ENCODE data around the gene MPP3. TPM values are rescaled to one million over a fixed set of nuclear protein-coding genes. Genes with fewer than 3 reads are reported as not detected.

Gene MPP3
- total RNA-seq, 1 donor from 2014 or later, result 4.1 TPM

DNA sequence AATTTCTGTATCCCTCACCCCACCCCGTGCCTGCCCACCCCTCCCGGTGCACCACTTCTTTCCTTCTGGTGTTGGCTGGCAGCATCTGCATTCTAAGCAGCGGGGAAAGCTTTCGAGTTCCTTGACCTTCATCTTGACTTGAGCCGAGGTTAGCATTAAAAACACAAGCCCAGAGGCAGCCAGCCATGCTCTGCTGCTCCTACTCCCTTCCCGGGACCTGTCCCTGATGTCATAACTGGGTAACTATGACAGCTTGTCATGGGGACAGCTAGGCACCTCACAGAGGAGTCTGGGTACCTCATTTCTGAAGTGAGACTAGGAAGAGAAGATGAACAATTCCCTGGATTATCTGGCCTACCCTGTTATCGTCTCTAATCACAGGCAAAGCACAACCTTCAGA is 52.8 kb downstream of the MPP3 start, which contains the start of gene CFAP97D1:
TSS of gene CFAP97D1 (plus strand) at position 301 of the 400 bp plus-strand sequence. CDS start at position 329, 28 bp downstream.
- Histone ChIP-seq H3K36me3 (ENCODE audit: control insufficient read depth, insufficient read depth, low read length) (no peaks in the 10 kb centered on the region), H3K4me3 (ENCODE audit: low read depth, low read length) (peak within 1 kb of the TSS; percentile 96), H3K27me3 (ENCODE audit: control insufficient read depth, insufficient read depth, low read length) (no peaks in the 10 kb centered on the region)
- no peak for DNase-seq (ENCODE audit: low read depth)
- TF ChIP-seq, protein P1, sequence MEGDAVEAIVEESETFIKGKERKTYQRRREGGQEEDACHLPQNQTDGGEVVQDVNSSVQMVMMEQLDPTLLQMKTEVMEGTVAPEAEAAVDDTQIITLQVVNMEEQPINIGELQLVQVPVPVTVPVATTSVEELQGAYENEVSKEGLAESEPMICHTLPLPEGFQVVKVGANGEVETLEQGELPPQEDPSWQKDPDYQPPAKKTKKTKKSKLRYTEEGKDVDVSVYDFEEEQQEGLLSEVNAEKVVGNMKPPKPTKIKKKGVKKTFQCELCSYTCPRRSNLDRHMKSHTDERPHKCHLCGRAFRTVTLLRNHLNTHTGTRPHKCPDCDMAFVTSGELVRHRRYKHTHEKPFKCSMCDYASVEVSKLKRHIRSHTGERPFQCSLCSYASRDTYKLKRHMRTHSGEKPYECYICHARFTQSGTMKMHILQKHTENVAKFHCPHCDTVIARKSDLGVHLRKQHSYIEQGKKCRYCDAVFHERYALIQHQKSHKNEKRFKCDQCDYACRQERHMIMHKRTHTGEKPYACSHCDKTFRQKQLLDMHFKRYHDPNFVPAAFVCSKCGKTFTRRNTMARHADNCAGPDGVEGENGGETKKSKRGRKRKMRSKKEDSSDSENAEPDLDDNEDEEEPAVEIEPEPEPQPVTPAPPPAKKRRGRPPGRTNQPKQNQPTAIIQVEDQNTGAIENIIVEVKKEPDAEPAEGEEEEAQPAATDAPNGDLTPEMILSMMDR (IDR thresholded peaks at IDR 0.05; ENCODE audit: insufficient read depth, low read length, poor library complexity, severe bottlenecking), result no peak

DNA sequence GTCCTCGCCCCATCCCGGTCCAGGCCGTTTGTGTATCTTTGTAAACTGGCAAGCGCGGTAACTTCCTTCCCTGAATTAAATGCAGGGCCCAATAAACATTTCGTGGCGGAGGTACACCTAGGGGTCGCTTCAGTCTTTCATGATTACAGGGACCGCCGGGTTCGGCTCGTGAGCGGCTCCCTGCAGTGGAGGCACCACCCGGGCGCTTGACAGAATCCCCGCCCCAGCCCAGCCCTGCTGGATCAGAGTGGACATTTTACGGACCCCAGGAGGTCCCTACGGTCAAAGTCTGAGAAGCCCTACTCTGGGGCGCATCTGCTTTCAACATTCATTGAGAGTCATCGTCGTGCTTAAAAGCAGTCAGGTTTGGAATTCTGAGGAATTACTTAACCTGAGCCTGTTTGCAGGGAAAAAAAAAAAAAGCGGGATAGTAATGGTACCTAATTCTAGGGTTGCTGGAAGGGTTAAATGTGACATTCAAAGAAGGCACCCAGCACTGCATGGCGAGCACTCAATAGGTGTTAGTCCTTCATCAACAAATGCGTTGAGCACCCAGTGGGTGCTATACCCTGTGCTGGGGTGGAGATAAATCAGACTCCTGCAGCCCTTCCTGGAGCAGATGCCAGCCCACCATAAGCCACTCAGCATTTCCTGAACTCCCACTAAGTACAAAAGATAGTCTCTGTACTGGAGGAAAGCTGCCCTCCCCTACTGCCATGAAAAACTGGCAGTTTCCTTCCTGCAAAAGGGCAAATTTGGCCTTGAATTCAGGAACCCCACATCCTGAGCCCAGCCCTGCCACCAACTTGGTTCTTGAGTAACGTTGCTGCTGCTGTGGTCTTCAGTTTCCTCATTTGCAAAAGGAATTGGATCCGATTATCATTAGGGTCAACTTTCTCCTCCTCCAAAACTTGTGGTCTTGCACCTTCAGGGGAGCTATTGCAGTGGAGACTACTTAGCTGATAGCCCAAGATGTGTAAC is 53.5 kb downstream of the MPP3 start:
- no peak for DNase-seq (ENCODE audit: low read depth)
- Histone ChIP-seq H3K36me3 (ENCODE audit: control insufficient read depth, insufficient read depth, low read length) (peaks cover 1% of the 10 kb centered on the region), H3K4me3 (ENCODE audit: low read depth, low read length) (peak overlapping the region; percentile 96), H3K27me3 (ENCODE audit: control insufficient read depth, insufficient read depth, low read length) (no peaks in the 10 kb centered on the region)
- TF ChIP-seq, protein P1 (IDR thresholded peaks at IDR 0.05; ENCODE audit: insufficient read depth, low read length, poor library complexity, severe bottlenecking), result peak; percentile 29

DNA sequence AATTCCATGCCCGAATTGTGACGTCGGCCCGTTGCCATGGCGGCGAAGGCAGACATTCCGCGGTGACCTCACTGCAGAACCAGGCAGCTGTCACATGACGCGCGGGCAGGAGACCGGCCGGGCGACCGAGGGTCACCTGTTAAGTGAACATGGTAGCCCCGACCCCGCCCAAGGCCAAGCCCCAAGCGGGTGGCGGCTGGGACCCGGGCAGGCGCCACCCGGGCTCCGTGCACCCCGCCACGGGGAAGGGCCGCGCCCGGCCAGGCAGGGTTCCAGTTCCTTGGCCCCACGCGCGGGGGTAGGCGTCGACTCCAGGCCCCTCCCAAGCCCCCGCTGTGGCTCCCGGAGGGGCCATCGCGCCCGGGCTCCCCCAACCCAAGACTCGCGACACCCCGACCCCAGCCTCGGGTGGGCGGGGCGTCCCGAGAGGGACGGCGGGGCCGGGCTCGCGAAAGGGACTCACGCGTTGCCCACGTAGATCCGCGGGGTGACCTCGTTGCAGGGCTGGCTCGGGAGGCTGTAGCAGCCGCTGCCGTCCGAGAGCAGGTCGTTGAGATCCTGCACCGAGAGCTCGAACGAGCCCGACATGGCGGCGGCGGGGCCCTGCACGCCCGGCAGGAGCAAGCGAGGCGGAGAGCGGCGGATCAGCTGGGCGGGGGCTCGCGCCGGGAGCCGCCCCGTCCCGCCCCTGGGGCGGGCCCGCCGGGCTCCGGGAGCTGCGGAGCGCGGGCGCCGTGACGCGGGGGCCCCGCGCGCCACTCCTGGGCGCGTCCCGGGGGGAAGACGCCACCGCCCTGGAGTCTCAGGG is 54.4 kb downstream of the MPP3 start, which contains the start of gene DUSP3:
TSS of gene DUSP3 (minus strand) at position 641 of the 808 bp plus-strand sequence. CDS start at position 588, 53 bp downstream.
- TF ChIP-seq, protein P1 (IDR thresholded peaks at IDR 0.05; ENCODE audit: insufficient read depth, low read length, poor library complexity, severe bottlenecking), result no peak
- DNase-seq (ENCODE audit: low read depth), result peak; percentile 82
- H3K27me3 ChIP-seq (ENCODE audit: control insufficient read depth, insufficient read depth, low read length), result no peaks in the 10 kb centered on the region
- peaks cover 1% of the 10 kb centered on the region for H3K36me3 ChIP-seq (ENCODE audit: control insufficient read depth, insufficient read depth, low read length)
- peak within 1 kb of the TSS; percentile 96 for H3K4me3 ChIP-seq (ENCODE audit: low read depth, low read length)

DNA sequence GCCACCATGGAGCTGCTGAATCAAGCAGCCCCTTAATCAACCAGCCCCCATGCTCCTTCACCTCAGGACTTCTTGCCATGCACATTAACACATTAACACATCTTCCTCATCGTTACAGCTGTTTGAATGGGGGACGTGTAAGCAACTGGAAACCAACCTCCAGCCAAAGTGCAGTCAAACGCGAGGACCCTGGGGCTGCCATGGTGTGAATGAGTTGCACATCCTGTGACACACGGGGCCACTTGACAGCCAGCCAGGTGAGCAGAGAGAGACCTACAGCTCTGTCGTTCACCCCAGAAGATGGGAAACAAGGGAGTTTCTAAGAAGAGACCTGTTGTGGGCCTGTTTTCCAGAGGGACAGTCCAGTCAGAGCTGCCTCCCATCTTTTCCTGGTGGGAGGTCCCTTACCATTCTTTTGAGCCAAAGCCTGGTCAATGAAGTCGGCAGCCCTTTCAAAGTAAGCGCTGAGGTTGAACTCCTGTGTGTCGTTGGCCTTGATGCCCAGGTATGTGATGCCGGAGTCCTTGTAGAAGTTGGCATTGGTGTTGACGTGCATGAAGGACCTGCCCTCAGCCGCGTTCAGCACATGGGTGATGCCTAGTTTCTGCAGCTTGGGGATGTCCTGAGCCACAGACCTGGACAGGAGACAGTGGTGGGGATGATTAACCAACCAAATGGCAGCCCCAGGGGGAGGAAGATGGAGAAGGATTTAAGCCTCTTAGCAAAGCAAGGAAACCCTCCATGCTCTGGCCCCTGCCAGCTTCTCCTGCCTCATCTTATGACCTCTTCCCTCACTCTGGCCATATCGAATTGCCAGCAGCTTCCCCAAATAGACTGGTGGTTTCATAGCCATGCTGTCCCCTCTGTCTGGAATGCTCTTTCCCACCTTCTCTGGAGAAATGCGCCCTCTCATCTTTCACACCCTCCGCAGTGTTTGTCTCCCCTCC is 58.4 kb downstream of the MPP3 start:
- TF ChIP-seq, protein P1 (IDR thresholded peaks at IDR 0.05; ENCODE audit: insufficient read depth, low read length, poor library complexity, severe bottlenecking), result no peak
- DNase-seq (ENCODE audit: low read depth), result no peak
- Histone ChIP-seq H3K27me3 (ENCODE audit: control insufficient read depth, insufficient read depth, low read length) (no peaks in the 10 kb centered on the region), H3K36me3 (ENCODE audit: control insufficient read depth, insufficient read depth, low read length) (peaks cover 4% of the 10 kb centered on the region), H3K4me3 (ENCODE audit: low read depth, low read length) (no peak overlapping the region)

All from kidney epithelial cell (primary cell).